ENCODE results near the gene SEC22A. TPM values are rescaled to one million over a fixed set of nuclear protein-coding genes. Genes with fewer than 3 reads are reported as not detected.

The SEC22A gene
- total and polyA plus RNA-seq, 2 of the 13 experiments (the other 11 are each of a cell fraction or from before 2014, with no cell fraction given): 14.1 to 17.3 TPM

GRCh38 chr3:123239756-123240155, 38.0 kb downstream of the SEC22A start:
- intact Hi-C loops (cut with micrococcal nuclease; ENCODE audit: unreplicated experiment) (no loop called here), in situ Hi-C loops (cut with HindIII; ENCODE audit: extremely low pct_ligation_motif_present, low pct_unique_long_range_greater_than_20kb) (no loop called here)
- ChIA-PET CTCF (ENCODE audit: low intra/inter-chr PET ratio, low total read pairs) (no interaction called here), POLR2A (no interaction called here)
- BruUV-seq (replicated peaks): no TSS peak
- TF ChIP-seq ZNF574 (CRISPR knock-in tag; IDR thresholded peaks at IDR 0.05) (no peak), TOPORS (CRISPR knock-in tag; IDR thresholded peaks at IDR 0.05) (no peak), ZBTB20 (CRISPR knock-in tag; IDR thresholded peaks at IDR 0.05; ENCODE audit: borderline replicate concordance, low read depth) (no peak), PHB2 (IDR thresholded peaks at IDR 0.05; ENCODE audit: partially characterized antibody) (no peak), DNMT3B (CRISPR knock-in tag; conservative IDR thresholded peaks at IDR 0.05) (no peak), KLF12 (CRISPR knock-in tag; IDR thresholded peaks at IDR 0.05; ENCODE audit: borderline replicate concordance) (no peak), ATF4 (CRISPR knock-in tag; IDR thresholded peaks at IDR 0.05) (no peak), ZEB1 (IDR thresholded peaks at IDR 0.05; ENCODE audit: insufficient replicate concordance, low read depth) (no peak), THYN1 (CRISPR knock-in tag; IDR thresholded peaks at IDR 0.05; ENCODE audit: borderline replicate concordance, low read depth) (no peak), ISL2 (CRISPR knock-in tag; IDR thresholded peaks at IDR 0.05) (no peak), ISX (CRISPR knock-in tag; conservative IDR thresholded peaks at IDR 0.05) (no peak), ELF1 (CRISPR knock-in tag; IDR thresholded peaks at IDR 0.05) (no peak), NR2F2 (IDR thresholded peaks at IDR 0.05; ENCODE audit: borderline replicate concordance, low read depth) (no peak)
- TF ChIP-seq, protein P1, sequence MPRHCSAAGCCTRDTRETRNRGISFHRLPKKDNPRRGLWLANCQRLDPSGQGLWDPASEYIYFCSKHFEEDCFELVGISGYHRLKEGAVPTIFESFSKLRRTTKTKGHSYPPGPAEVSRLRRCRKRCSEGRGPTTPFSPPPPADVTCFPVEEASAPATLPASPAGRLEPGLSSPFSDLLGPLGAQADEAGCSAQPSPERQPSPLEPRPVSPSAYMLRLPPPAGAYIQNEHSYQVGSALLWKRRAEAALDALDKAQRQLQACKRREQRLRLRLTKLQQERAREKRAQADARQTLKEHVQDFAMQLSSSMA (CRISPR knock-in tag; IDR thresholded peaks at IDR 0.05): no peak
- TF ChIP-seq, protein P2, sequence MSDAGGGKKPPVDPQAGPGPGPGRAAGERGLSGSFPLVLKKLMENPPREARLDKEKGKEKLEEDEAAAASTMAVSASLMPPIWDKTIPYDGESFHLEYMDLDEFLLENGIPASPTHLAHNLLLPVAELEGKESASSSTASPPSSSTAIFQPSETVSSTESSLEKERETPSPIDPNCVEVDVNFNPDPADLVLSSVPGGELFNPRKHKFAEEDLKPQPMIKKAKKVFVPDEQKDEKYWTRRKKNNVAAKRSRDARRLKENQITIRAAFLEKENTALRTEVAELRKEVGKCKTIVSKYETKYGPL (CRISPR knock-in tag; IDR thresholded peaks at IDR 0.05): no peak
- 100% methylated on average over 1 of the region's 1 CpG for WGBS (ENCODE audit: low lambda C conversion rate)
- no peak overlapping the region for H3K9ac ChIP-seq (ENCODE audit: insufficient read depth, low read depth, low read length)
- H3K4me1 ChIP-seq (ENCODE audit: insufficient read depth, low read length): no peaks in the 10 kb centered on the region
- no peak overlapping the region for H3K4me3 ChIP-seq (replicated peaks in 1 of 3; ENCODE audit: insufficient read depth in 1 of 3, low read depth in 2 of 3, low read length in 3 of 3)
- no peak for FAIRE-seq
- no peak overlapping the region for H2AFZ ChIP-seq (ENCODE audit: low read length)
- no peak for ATAC-seq
- H3K4me2 ChIP-seq (ENCODE audit: low read depth, low read length): no peak overlapping the region
- H3K79me2 ChIP-seq (ENCODE audit: insufficient read depth, low read length): no peaks in the 10 kb centered on the region
- no peaks in the 10 kb centered on the region for H3K9me3 ChIP-seq (ENCODE audit: low read length)
- no peak for DNase-seq (ENCODE audit: low spot score)
- no peak overlapping the region for H3K27ac ChIP-seq (ENCODE audit: extremely low read length, insufficient read depth, low read length)
- peaks cover 0 to 3% of the 10 kb centered on the region in 2 experiments; a peak in 2 of 5 replicates for H3K36me3 ChIP-seq (replicated peaks in 1 of 2; ENCODE audit: control insufficient read depth in 1 of 2, insufficient read depth in 2 of 2, low read length in 2 of 2)
- H4K20me1 ChIP-seq (ENCODE audit: insufficient read depth, low read length): no peaks in the 10 kb centered on the region
- H3K27me3 ChIP-seq (ENCODE audit: control insufficient read depth in 1 of 2, insufficient read depth in 2 of 2, low read length in 2 of 2): no peaks in the 10 kb centered on the region
